Suprapubic skin (tissue), 4 donors: ENCODE data around the gene TGFBRAP1.

Experiments
- CTCF ChIP-seq, 2 donors: fragments of 200-600 bp in 1 of 2; fragments of 450-650 bp in 1 of 2; sonication (generic) in 1 of 2; IDR thresholded peaks; one replicate each; pipeline ENCODE4 v1.5.1; 2016 to 2019; ENCODE audit warnings: antibody characterized with exemption in 2 of 2, mild to moderate bottlenecking in 1 of 2, moderate library complexity in 1 of 2
- EP300 ChIP-seq: sonication (generic); formaldehyde crosslinking; IDR thresholded peaks from one replicate; pipeline ENCODE4 v1.6.1; 2017; ENCODE audit warnings: antibody characterized with exemption
- POLR2A ChIP-seq, 2 donors: fragments of 450-650 bp; IDR thresholded peaks; one replicate each; pipeline ENCODE4 v1.6.1; 2017; ENCODE audit warnings: antibody characterized with exemption in 2 of 2, mild to moderate bottlenecking in 2 of 2, moderate library complexity in 2 of 2
- POLR2AphosphoS5 ChIP-seq, 3 donors: sonication (generic); formaldehyde crosslinking; IDR thresholded peaks; one replicate each; pipeline ENCODE4 v1.6.1; 2017; ENCODE audit warnings: antibody characterized with exemption in 3 of 3

DNA sequence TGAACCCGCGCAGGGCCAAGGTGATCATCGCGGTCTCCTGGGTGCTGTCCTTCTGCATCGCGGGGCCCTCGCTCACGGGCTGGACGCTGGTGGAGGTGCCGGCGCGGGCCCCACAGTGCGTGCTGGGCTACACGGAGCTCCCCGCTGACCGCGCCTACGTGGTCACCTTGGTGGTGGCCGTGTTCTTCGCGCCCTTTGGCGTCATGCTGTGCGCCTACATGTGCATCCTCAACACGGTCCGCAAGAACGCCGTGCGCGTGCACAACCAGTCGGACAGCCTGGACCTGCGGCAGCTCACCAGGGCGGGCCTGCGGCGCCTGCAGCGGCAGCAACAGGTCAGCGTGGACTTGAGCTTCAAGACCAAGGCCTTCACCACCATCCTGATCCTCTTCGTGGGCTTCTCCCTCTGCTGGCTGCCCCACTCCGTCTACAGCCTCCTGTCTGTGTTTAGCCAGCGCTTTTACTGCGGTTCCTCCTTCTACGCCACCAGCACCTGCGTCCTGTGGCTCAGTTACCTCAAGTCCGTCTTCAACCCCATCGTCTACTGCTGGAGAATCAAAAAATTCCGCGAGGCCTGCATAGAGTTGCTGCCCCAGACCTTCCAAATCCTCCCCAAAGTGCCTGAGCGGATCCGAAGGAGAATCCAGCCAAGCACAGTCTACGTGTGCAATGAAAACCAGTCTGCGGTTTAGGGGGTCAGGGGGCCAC, 87.1 kb downstream of the TGFBRAP1 start:
- TF ChIP-seq CTCF (IDR thresholded peaks at IDR 0.05) (no peak), EP300 (no peak), POLR2A (IDR thresholded peaks at IDR 0.05) (no peak), POLR2AphosphoS5 (IDR thresholded peaks at IDR 0.05) (no peak)
